HEK293 (cell line): Measurements from ENCODE around the gene TUBG1.
A peak's percentile ranks its signal among the peaks of the same experiment; 100 is the strongest.

Experiments
- CTCF ChIA-PET: fragments of 350-600 bp; formaldehyde crosslinking; extraction: SDS; loops from one replicate; lab custom pipeline; 2021; ENCODE audit warnings: antibody characterized with exemption; lab: Yijun Ruan, JAX
- POLR2A ChIA-PET: fragments of 300-600 bp; formaldehyde crosslinking; extraction: SDS; loops from one replicate; lab custom pipeline; 2020; ENCODE audit warnings: antibody characterized with exemption, inconsistent platforms; lab: Yijun Ruan, JAX
- H3K27ac ChIP-seq: fragments of 200-500 bp; sonication (Bioruptor generic); 2 replicates; pipeline ENCODE4 v1.5.1; 2014; ENCODE audit warnings: low read depth, low read length, control low read depth, inconsistent platforms; ENCODE audit errors: extremely low read depth
- H3K36me3 ChIP-seq, 2 experiments: fragments of 200-500 bp in 1 of 2; sonication (Bioruptor generic) in 1 of 2; 1 replicate in 1 of 2; 2 replicates in 1 of 2; pipeline ENCODE4 v1.5.1; 2014 to 2017; ENCODE audit warnings: inconsistent platforms in 2 of 2, low read length in 2 of 2; ENCODE audit not compliant: control insufficient read depth in 2 of 2, insufficient read depth in 1 of 2
- H3K4me1 ChIP-seq: fragments of 200-500 bp; sonication (Bioruptor generic); 2 replicates; pipeline ENCODE4 v1.5.1; 2014; ENCODE audit warnings: mild to moderate bottlenecking, low read length, inconsistent platforms; ENCODE audit not compliant: control insufficient read depth, insufficient read depth
- H3K4me3 ChIP-seq: 2 replicates; pipeline ENCODE4 v1.5.1; 2011; ENCODE audit warnings: low read depth, mild to moderate bottlenecking, control low read depth, low read length, moderate library complexity
- H3K9me3 ChIP-seq: fragments of 200-500 bp; sonication (Bioruptor generic); 2 replicates; pipeline ENCODE4 v1.5.1; 2014; ENCODE audit warnings: low read depth, low read length, inconsistent platforms; ENCODE audit not compliant: control insufficient read depth, insufficient read depth
- BCL11B ChIP-seq: fragments of 450-650 bp; formaldehyde crosslinking; IDR thresholded peaks from 2 replicates; pipeline ENCODE4 v1.5.1; 2016; ENCODE audit warnings: low read depth, missing biosample characterization, missing genetic modification characterization
- KLF10 ChIP-seq: fragments of 450-650 bp; IDR thresholded peaks from 2 replicates; pipeline ENCODE4 v1.5.1; 2018; ENCODE audit warnings: missing biosample characterization, mild to moderate bottlenecking, missing genetic modification characterization
- MEIS1 ChIP-seq: sonication (generic); formaldehyde crosslinking; IDR thresholded peaks from 2 replicates; pipeline ENCODE4 v1.8.1; 2022; ENCODE audit warnings: missing genetic modification reagents, mild to moderate bottlenecking, borderline replicate concordance
- REST ChIP-seq: fragments of 450-650 bp; formaldehyde crosslinking; IDR thresholded peaks from 2 replicates; pipeline ENCODE4 v1.5.1; 2016; ENCODE audit warnings: missing biosample characterization, missing genetic modification characterization
- SETDB1 ChIP-seq: IDR thresholded peaks from one replicate; pipeline ENCODE4 v1.6.1; 2017; ENCODE audit warnings: mild to moderate bottlenecking, low read length, moderate library complexity, mixed read lengths; ENCODE audit not compliant: insufficient read length
- ZBTB10 ChIP-seq: fragments of 450-650 bp; formaldehyde crosslinking; IDR thresholded peaks from 2 replicates; pipeline ENCODE4 v1.5.1; 2016; ENCODE audit warnings: missing biosample characterization, missing genetic modification characterization
- ZBTB6 ChIP-seq: fragments of 450-650 bp; formaldehyde crosslinking; IDR thresholded peaks from 2 replicates; pipeline ENCODE4 v1.5.1; 2017; ENCODE audit warnings: missing biosample characterization, missing genetic modification characterization
- ZFP3 ChIP-seq: fragments of 450-650 bp; formaldehyde crosslinking; IDR thresholded peaks from 2 replicates; pipeline ENCODE4 v1.5.1; 2016; ENCODE audit warnings: low read depth, missing biosample characterization, missing genetic modification characterization
- ZNF600 ChIP-seq: fragments of 450-650 bp; formaldehyde crosslinking; IDR thresholded peaks from 2 replicates; pipeline ENCODE4 v1.5.1; 2016; ENCODE audit warnings: missing biosample characterization, missing genetic modification characterization
- ZNF843 ChIP-seq: fragments of 450-650 bp; formaldehyde crosslinking; IDR thresholded peaks from 2 replicates; pipeline ENCODE4 v1.5.1; 2016; ENCODE audit warnings: missing biosample characterization, missing genetic modification characterization
- ZSCAN18 ChIP-seq: fragments of 450-650 bp; formaldehyde crosslinking; IDR thresholded peaks from 2 replicates; pipeline ENCODE4 v1.5.1; 2016; ENCODE audit warnings: missing biosample characterization, missing genetic modification characterization

The TUBG1 gene

GRCh38 chr17:42579794-42580551 lies 29.5 kb upstream of the TUBG1 start:
- peak; percentile 17; the same call in 1 of the 2 replicates for TF ChIP-seq ZBTB6 (tag by site-specific recombination)
- no peak for TF ChIP-seq ZNF843 (tag by site-specific recombination)
- TF ChIP-seq REST (tag by site-specific recombination): peak; percentile 65; the same call in 1 of the 2 replicates
- no peaks in the 10 kb centered on the region for H3K9me3 ChIP-seq
- CTCF ChIA-PET: interaction anchor here (0.6 to 7.4 kb wide), 6 partner anchors 29 to 181 kb away, joined by 4 to 112 read pairs (median 8); partner anchors contain the start of genes CCR10, RAMP2, RETREG3 and TUBG1
- H3K36me3 ChIP-seq: peaks cover 29 to 75% of the 10 kb centered on the region in 2 experiments
- H3K27ac ChIP-seq: no peak overlapping the region
- peaks cover 4% of the 10 kb centered on the region for H3K4me1 ChIP-seq
- POLR2A ChIA-PET: interaction anchor here (0.6 to 5.0 kb wide), 4 partner anchors 14 to 262 kb away, joined by 3 to 48 read pairs (median 22); partner anchors contain the start of genes MLX, RETREG3 and TUBG1
- no peak overlapping the region for H3K4me3 ChIP-seq

- no peak for TF ChIP-seq ZSCAN18 (tag by site-specific recombination)
- no peak for TF ChIP-seq SETDB1
- no peak for TF ChIP-seq BCL11B (tag by site-specific recombination)
- no peak for TF ChIP-seq ZBTB10 (tag by site-specific recombination)
- no peak for TF ChIP-seq ZFP3 (tag by site-specific recombination)
- TF ChIP-seq KLF10 (tag by site-specific recombination): no peak
- no peak for TF ChIP-seq MEIS1
- peak; percentile 48 for TF ChIP-seq ZNF600 (tag by site-specific recombination)
- no peak for TF ChIP-seq ZNF843 (tag by site-specific recombination)
Observed at GRCh38 chr17:42581744-42582270, 27.7 kb upstream of the TUBG1 start.

More at GRCh38 chr17:42581744-42582270, 27.7 kb upstream of the TUBG1 start:
- Histone ChIP-seq H3K4me3 (no peak overlapping the region), H3K9me3 (no peaks in the 10 kb centered on the region), H3K27ac (no peak overlapping the region), H3K4me1 (no peaks in the 10 kb centered on the region), H3K36me3 (peaks cover 23 to 77% of the 10 kb centered on the region in 2 experiments)
- CTCF ChIA-PET: interaction anchor here (0.8 to 7.4 kb wide), 3 partner anchors 37 to 179 kb away, joined by 4 to 112 read pairs (median 4); partner anchors contain the start of gene RAMP2
- POLR2A ChIA-PET: interaction anchor here (0.5 kb wide), 1 partner anchor 23 kb away, joined by 3 read pairs; no protein-coding TSS in a partner anchor
